Liver (tissue), 9 donors: ENCODE data around the gene ZFYVE26. TPM values are rescaled to one million over a fixed set of nuclear protein-coding genes. Genes with fewer than 3 reads are reported as not detected.

Experiments
- DNase-seq: peaks from one replicate; pipeline ENCODE4 v3.0.0-alpha.2; 2017; ENCODE audit warnings: low spot score
- H3K27ac ChIP-seq, 2 donors: one replicate each; pipeline ENCODE4 v1.7.0; 2013; ENCODE audit warnings: inconsistent platforms in 2 of 2, low read length in 2 of 2, control low read depth in 1 of 2, low read depth in 1 of 2, mild to moderate bottlenecking in 1 of 2
- H3K27me3 ChIP-seq, 4 donors: one replicate each; pipeline versions ENCODE4 v1.6.1 to v1.7.0; 2013; ENCODE audit warnings: low read length in 3 of 4, inconsistent platforms in 1 of 4, mild to moderate bottlenecking in 1 of 4, moderate library complexity in 1 of 4; ENCODE audit not compliant: control insufficient read depth in 4 of 4, insufficient read depth in 4 of 4
- H3K36me3 ChIP-seq, 4 donors: one replicate each; pipeline versions ENCODE4 v1.6.1 to v1.7.0; 2013; ENCODE audit warnings: low read length in 3 of 4, mild to moderate bottlenecking in 3 of 4, low read depth in 1 of 4, moderate library complexity in 1 of 4; ENCODE audit not compliant: control insufficient read depth in 4 of 4, insufficient read depth in 3 of 4
- H3K4me1 ChIP-seq, 4 donors: one replicate each; pipeline versions ENCODE4 v1.6.1 to v1.7.0; 2013; ENCODE audit warnings: low read length in 3 of 4, mild to moderate bottlenecking in 3 of 4, moderate library complexity in 1 of 4; ENCODE audit not compliant: control insufficient read depth in 4 of 4, insufficient read depth in 4 of 4
- H3K4me3 ChIP-seq, 3 donors: one replicate each; pipeline versions ENCODE4 v1.6.1 to v1.7.0; 2013; ENCODE audit warnings: low read length in 3 of 3, control low read depth in 1 of 3, low read depth in 1 of 3, mild to moderate bottlenecking in 1 of 3
- H3K9ac ChIP-seq, 2 donors: one replicate each; pipeline ENCODE4 v1.7.0; 2013; ENCODE audit warnings: low read length in 2 of 2, mild to moderate bottlenecking in 2 of 2, moderate library complexity in 2 of 2, control low read depth in 1 of 2, low read depth in 1 of 2
- H3K9me3 ChIP-seq, 4 donors: one replicate each; pipeline versions ENCODE4 v1.6.1 to v1.7.0; 2013; ENCODE audit warnings: low read length in 3 of 4; ENCODE audit not compliant: control insufficient read depth in 4 of 4
- ATF3 ChIP-seq: IDR thresholded peaks from 2 replicates; pipeline ENCODE4 v1.6.1; 2016; ENCODE audit warnings: antibody characterized with exemption
- CTCF ChIP-seq: fragments of 150-350 bp; IDR thresholded peaks from 2 replicates; pipeline ENCODE4 v1.5.1; 2017; ENCODE audit warnings: improper control_type of control experiment, low read depth, low read length; ENCODE audit not compliant: missing input control
- EGR1 ChIP-seq, 2 donors: IDR thresholded peaks; 2 replicates each; pipeline ENCODE4 v1.6.1; 2016 to 2018; ENCODE audit warnings: antibody characterized with exemption in 2 of 2, low read depth in 2 of 2
- FOXA1 ChIP-seq: IDR thresholded peaks from 2 replicates; pipeline ENCODE4 v1.6.1; 2016; ENCODE audit warnings: antibody characterized with exemption
- FOXA2 ChIP-seq: IDR thresholded peaks from 2 replicates; pipeline ENCODE4 v1.6.1; 2016; ENCODE audit warnings: antibody characterized with exemption
- GABPA ChIP-seq, 2 donors: IDR thresholded peaks in 1 of 2; conservative IDR thresholded peaks in 1 of 2; 2 replicates each; pipeline ENCODE4 v1.6.1; 2016; ENCODE audit warnings: antibody characterized with exemption in 2 of 2, mild to moderate bottlenecking in 1 of 2, moderate library complexity in 1 of 2
- HNF4A ChIP-seq, 2 donors: conservative IDR thresholded peaks; 2 replicates each; pipeline ENCODE4 v1.6.1; 2016; ENCODE audit warnings: antibody characterized with exemption in 2 of 2, mild to moderate bottlenecking in 2 of 2
- HNF4G ChIP-seq: IDR thresholded peaks from 2 replicates; pipeline ENCODE4 v1.6.1; 2016; ENCODE audit warnings: antibody characterized with exemption
- JUND ChIP-seq, 2 donors: IDR thresholded peaks; 2 replicates each; pipeline ENCODE4 v1.6.1; 2016; ENCODE audit warnings: antibody characterized with exemption in 2 of 2
- MAX ChIP-seq: IDR thresholded peaks from 2 replicates; pipeline ENCODE4 v1.6.1; 2016; ENCODE audit warnings: antibody characterized with exemption
- NR2F2 ChIP-seq: IDR thresholded peaks from 2 replicates; pipeline ENCODE4 v1.6.1; 2016; ENCODE audit warnings: antibody characterized with exemption
- REST ChIP-seq: IDR thresholded peaks from 2 replicates; pipeline ENCODE4 v1.6.1; 2016; ENCODE audit warnings: antibody characterized with exemption, mild to moderate bottlenecking
- RXRA ChIP-seq, 2 donors: IDR thresholded peaks; 2 replicates each; pipeline ENCODE4 v1.6.1; 2017 to 2018; ENCODE audit warnings: antibody characterized with exemption in 2 of 2, mild to moderate bottlenecking in 1 of 2
- SP1 ChIP-seq: IDR thresholded peaks from 2 replicates; pipeline ENCODE4 v1.6.1; 2018; ENCODE audit warnings: antibody characterized with exemption, mild to moderate bottlenecking
- TAF1 ChIP-seq: conservative IDR thresholded peaks from 2 replicates; pipeline ENCODE4 v1.6.1; 2016; ENCODE audit warnings: antibody characterized with exemption, mild to moderate bottlenecking
- YY1 ChIP-seq: IDR thresholded peaks from 2 replicates; pipeline ENCODE4 v1.6.1; 2016; ENCODE audit warnings: antibody characterized with exemption, mild to moderate bottlenecking
- ZBTB33 ChIP-seq: IDR thresholded peaks from 2 replicates; pipeline ENCODE4 v1.6.1; 2016; ENCODE audit warnings: antibody characterized with exemption
- WGBS: extraction: QIAGEN DNeasy Blood & Tissue Kit; methylation state at CpG from one replicate; pipeline ENCODE4 v1.1.7; 2013; 5-methylcytosine and 5-hydroxymethylcytosine counted together
- polyA plus RNA-seq, 2 donors: library from polyadenylated mRNA; stranded (reverse) in 1 of 2; unstranded in 1 of 2; fragments of 200-250 nt in 1 of 2; fragments of >200 nt in 1 of 2; fragmentation: Nextera tagmentation in 1 of 2; extraction: Ambion mirVana in 1 of 2; gene quantifications; one replicate each; pipeline versions ENCODE4 v1.2.1 to v1.2.3, GENCODE V29; 2013 to 2015
- total RNA-seq, 2 donors: library from RNA; depleted of rRNA; stranded (reverse); fragments of >200 nt; gene quantifications; one replicate each; pipeline ENCODE4 v1.2.3, GENCODE V29; 2014
- donor health status: healthy.
- donor health status: healthy.
- donor health status: healthy.
- donor health status: healthy.
- donor health status: healthy.

The ZFYVE26 gene
- total and polyA plus RNA-seq, 4 donors, result 2.4 to 17.2 (median 7.7) TPM

GRCh38 chr14:67846029-67846610, 29.7 kb upstream of the ZFYVE26 start:
- H3K4me1 ChIP-seq, result no peaks in the 10 kb centered on the region
- DNase-seq, result no peak
- H3K27ac ChIP-seq, result no peak overlapping the region
- H3K9ac ChIP-seq, result no peak overlapping the region
- no peaks in the 10 kb centered on the region for H3K36me3 ChIP-seq
- TF ChIP-seq YY1, result no peak
- no peak for TF ChIP-seq TAF1
- TF ChIP-seq SP1, result no peak
- TF ChIP-seq GABPA (IDR thresholded peaks at IDR 0.05 in 1 of 2, conservative IDR thresholded peaks at IDR 0.05 in 1 of 2), result no peak
- TF ChIP-seq MAX, result no peak
- no peak for TF ChIP-seq ZBTB33
- TF ChIP-seq NR2F2, result no peak
- no peak for TF ChIP-seq HNF4G
- TF ChIP-seq JUND (IDR thresholded peaks at IDR 0.05), result no peak
- no peak for TF ChIP-seq FOXA1
- TF ChIP-seq RXRA (IDR thresholded peaks at IDR 0.05), result no peak
- no peak for TF ChIP-seq EGR1 (IDR thresholded peaks at IDR 0.05; ENCODE audit: low read depth in 2 of 2)
- no peak for TF ChIP-seq FOXA2
- TF ChIP-seq HNF4A (conservative IDR thresholded peaks at IDR 0.05), result no peak
- no peak for TF ChIP-seq ATF3
- no peak for TF ChIP-seq CTCF
- no peak for TF ChIP-seq REST
- 97% methylated on average over 17 of the region's 17 CpGs for WGBS
- H3K27me3 ChIP-seq, result no peaks in the 10 kb centered on the region
- no peak overlapping the region for H3K4me3 ChIP-seq
- no peaks in the 10 kb centered on the region for H3K9me3 ChIP-seq
